HS-5 (cell line): ENCODE measurements around the gene PDLIM3.
"Not testable (repeated sequence)": the region's sequence is repeated elsewhere in the genome, so short reads cannot be mapped to it uniquely, and the experiment has no call there.

Experiments used
- DNase-seq: peaks from one replicate; pipeline ENCODE4 v3.0.0-alpha.2; 2012; ENCODE audit warnings: low read depth

PDLIM3 gene

DNA sequence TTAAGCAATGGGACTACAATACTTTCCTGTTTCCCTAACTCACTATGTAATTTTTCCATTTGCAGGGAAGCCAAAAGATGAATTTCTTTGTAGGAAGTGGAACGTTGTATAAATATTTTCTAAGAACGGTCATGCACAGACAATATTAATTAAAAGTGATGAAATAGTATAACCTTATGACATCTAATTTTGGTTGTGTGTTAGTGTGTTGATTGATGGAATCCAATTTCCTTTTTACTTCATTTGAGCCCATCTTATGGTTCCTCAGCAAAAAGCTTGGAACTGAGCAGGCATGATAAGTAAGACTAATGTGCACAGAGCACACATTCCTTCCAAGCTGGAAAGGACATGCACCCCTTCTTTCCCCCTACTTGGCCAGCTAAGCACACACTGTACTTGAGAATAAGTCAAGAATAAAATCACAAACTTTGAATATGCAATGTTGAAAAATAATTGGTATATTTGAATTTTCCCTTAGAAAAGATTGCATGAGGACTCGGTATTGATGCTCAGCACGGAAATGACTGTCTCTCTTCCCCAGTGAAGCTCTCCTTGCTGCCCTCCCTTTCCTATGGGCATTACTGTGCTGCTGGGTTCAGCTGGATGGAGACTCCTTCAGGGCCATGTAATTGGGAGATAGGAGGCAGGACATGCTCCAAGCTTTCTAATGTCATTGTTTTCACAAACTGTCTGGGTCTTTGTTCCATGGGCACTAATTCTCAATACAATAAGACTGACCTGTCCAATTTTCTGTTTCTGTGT, 19.2 kb upstream of the PDLIM3 start:
- no peak for DNase-seq

DNA sequence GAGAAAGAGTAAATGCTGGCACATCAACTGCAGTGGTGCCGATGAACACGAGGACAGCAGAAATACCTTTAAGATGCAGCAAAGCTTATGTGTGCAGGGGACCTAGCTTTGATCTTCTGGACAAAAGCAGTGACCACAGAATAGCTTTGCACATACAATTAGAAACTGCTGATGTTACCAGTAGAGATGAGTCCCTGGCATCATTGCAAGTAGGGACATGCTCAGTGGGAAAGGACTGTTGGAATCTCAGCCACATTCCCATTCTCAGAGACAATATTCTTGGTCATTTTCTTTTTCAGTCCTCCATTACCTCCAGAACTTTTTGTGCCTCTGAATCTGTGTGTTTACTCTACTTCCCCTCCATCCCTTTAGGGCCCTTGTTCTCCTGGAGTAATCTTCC, 16.9 kb upstream of the PDLIM3 start:
- no peak for DNase-seq

DNA sequence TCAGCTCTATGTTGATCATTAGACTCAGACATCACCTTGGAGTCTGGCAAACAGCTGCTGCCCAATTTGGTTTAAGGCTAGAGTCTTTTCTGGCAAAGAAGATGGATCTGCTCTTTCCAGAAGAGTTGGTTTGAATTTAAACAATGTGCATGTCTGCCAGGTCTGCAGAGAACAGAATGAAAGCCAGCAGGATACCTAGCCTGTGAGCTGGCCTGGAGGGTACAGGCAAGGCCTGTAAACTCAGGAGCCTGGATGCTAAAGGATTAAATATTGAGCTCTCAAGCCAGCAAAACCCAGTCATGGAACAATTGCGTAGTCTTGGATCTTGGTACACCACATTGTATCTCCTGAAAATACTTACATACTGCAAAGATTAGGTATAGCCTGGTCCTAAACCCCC, 15.6 kb upstream of the PDLIM3 start:
- no peak for DNase-seq

DNA sequence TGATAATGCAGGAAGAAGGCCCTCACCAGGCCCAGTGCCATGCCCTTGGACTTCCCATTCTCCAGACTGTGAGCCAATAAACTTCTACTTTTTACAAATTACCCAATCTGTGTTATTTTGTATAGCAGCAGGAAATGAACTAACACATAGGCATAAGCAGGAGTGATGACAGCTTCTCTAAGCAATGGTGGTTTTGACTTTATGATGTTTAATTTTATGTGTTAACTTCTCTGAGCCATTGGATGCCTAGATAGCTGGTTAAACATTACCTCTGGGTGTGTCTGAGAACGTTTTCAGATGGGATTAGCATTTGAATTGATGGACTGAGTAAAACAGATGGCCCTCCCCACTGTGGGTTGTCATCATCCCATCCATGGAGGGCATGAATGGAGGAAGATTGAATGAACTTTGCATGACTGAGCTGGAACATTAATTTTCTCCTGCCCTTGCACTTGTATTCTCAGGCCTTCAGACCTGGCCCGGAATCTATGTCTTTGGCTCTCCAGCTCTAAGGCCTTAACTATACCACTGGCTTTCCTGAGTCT, 13.9 kb upstream of the PDLIM3 start:
- no peak for DNase-seq

DNA sequence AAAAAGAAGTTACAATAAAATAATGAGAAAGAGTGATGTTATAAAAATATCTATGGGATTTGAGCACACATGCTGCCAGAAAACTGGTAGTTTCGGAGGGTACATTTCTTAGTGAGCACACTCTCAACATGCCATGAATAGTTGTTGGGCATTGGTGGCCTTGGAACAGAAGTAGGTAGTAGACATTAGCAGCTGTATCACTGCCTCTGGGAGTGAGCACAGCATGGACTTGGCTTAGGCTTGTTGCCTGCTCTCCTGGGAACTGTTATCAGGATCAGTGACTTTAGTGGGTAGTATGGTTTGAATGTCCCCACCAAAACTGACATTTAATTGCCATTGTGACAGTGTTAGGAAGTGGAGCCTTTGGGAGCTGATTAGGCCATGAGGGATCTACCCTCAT, 13.3 kb upstream of the PDLIM3 start:
- DNase-seq = no peak

DNA sequence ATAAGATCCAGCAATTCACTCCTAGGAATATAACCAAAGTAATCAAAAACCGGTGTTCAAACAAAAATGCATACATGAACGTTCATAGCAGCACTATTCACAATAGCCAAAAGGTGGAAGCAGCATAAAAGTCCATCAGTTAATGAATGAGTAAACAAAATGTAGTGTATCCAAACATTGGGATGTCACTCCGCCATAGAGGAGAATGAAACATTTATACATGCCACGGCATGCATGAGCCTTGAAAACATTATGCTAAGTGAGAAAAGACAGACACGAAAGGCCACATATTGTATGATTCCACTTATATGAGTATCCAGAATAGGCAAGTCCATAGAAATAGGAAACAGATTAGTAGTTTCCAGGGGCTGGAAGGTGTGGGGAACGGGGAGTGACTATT, 11.0 kb upstream of the PDLIM3 start:
- DNase-seq = no peak

DNA sequence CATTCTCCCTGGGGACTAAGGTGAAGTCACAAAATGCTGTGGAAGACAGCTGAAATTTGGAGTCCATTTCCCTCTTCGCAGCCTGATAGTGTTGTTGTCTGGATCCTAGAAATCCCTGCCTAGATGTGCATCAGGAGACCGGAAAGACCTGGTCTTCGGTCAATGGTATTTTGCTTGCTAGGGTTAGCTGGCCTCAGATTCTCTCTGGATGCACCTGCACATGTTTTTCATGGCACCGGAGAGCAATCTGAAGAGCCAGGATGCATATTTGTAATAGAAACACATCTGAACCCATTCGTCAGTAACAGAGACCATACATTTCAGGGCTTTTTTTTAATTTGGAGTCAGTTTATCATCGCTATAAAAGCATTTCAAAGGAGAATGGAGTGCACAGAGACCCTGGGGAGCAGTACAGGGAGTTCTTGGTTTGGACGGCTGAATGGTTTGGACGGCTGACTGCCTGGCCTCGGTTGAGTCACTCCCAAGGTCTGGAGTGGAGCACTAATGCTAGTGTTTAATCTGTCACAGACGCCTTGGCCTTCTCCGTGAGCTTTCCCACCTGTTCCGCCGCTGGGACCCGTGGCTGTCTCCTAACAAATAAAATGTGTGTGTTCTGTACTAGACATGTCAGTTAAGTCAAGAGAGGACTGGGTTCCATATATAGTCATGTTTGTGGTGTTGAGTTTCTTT, 7.5 kb upstream of the PDLIM3 start:
- no peak for DNase-seq

DNA sequence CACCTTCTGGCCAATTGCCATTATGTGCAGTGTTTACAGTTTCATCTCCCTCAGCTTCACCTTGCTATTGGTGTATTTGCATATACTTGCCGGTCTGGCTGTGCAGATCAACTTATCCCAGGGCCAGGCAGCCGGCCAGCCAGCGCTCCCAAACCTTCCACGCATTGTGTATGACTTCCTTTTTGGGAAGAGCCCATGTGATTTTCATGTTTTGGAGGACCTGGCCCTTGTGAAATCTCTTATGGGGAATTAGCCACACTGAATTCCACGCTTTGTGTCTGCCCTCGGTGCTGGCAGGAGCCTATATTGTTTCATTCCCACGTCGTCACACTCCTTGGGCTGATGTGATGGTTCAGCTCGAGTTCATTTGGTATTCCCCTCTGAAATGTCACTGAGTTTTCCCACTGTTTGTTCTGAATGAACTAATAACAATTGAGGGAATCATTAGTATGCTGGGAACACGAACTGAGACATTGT, 6.0 kb upstream of the PDLIM3 start:
- DNase-seq = no peak

DNA sequence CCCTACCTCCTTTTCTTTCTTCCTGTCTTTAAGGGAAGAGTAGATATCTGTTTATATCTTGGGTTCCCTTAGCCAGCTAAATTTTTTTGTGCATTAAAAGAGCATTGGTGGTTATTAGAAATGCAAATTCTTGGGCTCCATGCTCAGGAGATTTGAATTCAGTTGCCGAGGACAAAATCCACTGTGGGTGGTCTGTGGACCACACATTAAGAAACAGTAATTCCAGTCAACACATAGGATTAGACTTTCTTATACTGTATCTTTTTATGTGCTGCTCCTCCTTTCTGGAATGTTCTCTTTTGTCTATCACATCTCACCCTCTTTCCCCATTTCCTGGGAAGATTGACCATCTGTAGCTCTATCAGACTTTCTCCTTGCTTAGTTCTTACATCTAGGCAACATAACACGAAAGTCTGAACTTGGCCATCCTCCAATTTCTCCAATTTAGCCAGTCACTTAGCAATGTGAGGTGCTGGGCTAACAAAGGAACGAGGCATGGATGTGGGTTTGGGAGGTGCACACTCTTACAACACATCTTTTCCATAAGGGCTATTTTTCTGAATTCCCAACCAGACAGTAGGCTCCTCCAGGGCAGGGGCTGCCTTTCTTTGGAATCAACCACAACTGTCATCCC, 5.3 kb upstream of the PDLIM3 start:
- DNase-seq = no peak

DNA sequence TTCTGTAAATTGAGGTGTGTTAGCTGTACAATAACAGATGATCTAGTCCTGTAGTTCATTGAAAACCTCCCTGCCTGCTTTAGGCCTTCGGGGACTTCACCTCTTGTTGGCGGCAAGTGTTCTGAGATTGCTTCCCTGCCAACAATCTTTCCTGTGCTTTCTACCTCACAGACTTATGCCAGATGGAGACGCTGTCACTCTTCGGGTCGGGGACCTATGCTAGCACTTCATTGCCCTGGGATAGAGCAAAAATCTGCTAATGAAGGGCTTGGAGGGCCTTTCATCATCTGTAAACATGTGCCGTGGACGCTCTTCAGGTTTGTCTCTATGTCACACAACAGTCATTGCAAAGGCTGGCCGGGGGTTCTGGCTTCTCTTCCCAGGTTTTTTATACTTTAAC, 4.7 kb upstream of the PDLIM3 start:
- no peak for DNase-seq

DNA sequence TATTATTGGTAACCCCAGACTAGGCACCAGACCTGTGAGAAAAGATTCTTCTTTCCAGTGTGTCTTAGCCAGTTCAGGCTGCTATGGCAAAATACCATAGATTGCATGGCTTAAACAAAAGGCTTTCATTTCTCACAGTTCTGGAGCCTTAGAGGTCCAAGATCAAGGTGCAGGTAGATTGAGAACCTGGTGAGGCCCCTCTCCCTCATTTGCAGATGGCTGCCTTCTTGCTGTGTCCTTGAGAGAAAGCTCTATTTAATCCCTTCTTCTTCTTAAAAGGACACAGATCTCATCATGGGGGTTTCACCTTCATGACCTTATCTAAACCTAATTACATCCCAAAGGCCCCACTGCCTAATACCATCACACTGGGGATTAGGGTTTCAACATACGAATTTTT, 3.5 kb upstream of the PDLIM3 start:
- no peak for DNase-seq

DNA sequence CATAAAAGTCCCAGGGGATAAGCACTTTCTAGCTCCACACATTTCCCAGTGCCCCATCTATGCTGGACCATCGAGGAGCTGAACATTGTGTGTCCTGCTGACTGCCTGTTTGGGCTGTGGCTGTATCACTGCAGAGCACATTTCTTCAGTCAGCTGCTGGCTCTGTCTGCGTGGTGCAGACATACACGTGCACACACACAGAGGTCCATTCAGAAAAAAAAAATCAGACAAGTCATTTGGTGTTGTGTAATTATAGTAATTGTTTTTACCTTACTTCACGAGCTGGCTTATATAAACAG, 1.1 kb upstream of the PDLIM3 start:
- no peak for DNase-seq

DNA sequence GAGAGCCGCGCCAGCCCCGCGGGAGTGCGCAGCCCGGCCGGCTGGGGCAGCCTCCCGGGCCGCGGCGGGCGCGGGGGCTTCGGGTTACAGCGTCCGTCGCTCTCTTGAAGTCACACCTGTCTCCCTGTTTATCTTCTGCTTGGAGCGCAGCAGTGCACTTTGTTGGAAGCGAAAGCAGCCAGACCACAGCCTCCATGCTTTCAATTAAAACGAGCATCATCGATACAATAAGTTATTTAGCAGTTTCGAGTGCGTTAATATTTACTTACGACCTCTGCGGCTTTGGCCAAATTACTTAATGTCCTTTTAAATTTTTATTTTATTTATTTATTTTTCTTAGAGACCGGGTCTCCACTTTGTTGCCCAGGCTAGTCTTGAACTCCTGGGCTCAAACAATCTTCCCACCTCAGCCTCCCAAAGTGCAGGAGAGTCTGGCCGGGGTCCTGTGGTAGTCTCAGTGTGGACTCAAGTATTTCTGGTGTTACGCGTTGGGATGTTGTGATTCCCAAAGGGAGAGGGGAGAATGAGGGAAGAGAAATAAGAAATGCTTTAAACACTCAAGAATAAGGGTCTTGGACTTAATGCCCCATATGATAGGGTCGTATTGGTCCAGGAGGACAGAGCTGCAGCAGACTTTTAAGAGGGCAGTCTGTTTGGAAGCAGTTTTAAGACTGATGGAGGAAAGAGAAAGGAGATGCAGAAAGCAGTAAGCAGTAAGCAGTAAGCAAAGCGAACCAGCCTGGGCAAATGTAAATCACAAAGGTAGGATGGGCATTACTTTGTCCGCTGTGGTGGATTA, 504 bp upstream of the PDLIM3 start:
- DNase-seq = no peak

DNA sequence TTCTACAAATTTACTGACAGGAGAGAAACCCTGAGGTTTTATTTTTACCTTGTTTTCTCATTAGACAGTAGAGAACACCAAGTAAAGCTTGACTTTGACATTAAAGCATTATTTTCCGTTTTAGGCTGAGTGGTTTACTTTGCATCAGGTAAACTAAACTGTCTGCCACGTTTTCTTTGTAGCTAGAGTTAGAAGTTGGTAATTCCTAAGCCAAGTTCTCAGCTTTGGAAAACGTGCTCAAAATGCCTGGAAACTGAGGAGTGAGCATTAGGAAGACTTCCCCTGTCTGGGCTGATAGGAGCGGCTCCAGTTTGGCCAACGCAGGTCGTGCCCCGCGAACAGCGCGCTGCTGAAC, 819 bp downstream of the PDLIM3 start:
- no peak for DNase-seq

DNA sequence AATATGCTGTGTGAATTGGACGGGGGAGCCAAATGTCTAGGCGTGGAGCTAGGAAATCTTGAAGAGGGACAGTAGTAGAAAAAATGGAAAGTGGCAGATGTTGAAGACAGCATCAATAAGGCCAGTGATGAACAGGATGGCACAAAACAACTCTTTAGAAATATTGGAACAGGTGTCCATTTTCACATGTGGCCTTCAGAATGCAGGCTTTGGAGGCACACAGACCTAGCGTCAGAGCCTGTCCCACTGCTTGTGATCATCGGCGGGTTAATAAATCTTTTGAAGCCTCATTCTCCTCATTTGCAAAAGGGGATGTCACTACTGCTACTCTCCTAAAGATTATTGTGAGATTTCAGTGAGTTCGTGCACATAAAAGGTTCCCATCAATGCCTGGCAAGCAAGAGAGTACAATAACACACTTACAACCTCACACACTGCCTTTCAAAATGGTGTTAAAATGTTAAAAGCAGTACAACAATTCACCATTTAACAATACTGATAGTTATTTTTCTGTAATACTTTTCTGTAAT, 2.4 kb downstream of the PDLIM3 start:
- DNase-seq = no peak

DNA sequence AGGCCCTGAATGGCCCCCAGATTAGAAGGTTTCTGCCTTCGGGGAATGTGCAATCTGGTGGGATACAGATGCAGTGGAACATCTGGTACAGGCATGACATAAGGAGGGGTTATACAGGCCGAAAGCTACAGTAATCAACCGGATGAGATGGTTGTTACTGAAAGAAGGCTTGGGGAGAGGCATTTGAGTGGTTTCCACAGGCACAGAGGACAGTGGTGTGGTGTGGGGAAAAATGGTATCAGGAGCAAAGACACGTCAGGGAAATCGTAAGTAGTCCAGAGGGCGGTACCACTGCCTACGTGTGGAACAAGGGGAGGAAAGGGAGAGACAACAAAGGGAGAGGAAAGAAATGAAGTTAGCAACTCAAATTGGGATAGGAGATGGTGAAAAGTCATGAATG, 3.0 kb downstream of the PDLIM3 start:
- DNase-seq = no peak

DNA sequence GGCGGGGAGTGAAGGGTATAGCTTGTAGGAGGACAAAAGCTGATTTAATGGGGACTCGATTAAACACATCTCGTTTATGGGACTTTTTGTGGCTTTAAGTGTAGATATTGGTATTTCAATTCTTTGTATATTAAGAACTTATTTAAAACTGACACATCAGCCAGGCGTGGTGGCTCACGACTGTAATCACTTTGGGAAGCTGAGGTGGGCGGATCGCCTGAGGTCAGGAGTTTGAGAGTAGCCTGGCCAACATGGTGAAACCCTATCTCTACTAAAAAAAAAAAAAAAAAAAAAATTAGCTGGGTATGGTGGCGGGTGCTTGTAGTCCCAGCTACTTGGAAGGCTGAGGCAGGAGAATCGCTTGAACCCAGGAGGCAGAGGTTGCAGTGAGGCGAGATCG, 3.7 kb downstream of the PDLIM3 start:
- not testable (repeated sequence) for DNase-seq

DNA sequence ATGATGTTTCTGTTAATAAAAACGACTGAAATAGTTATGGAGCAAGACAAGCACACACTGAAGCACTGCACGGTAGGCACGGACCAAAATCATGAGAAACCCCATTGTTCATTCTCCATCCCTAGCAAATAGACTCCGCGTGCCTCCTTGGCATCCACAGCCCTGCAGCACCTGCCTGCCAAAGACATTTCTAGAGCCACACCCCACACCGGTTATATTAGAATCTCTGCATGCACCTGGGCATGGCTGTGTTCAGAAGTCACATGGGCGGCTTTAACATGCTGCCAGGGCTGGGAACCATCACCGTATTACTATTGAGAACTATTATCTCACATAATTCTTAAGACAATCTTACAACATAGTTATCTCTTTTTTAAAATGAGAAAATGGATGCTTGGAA, 5.9 kb downstream of the PDLIM3 start:
- no peak for DNase-seq

DNA sequence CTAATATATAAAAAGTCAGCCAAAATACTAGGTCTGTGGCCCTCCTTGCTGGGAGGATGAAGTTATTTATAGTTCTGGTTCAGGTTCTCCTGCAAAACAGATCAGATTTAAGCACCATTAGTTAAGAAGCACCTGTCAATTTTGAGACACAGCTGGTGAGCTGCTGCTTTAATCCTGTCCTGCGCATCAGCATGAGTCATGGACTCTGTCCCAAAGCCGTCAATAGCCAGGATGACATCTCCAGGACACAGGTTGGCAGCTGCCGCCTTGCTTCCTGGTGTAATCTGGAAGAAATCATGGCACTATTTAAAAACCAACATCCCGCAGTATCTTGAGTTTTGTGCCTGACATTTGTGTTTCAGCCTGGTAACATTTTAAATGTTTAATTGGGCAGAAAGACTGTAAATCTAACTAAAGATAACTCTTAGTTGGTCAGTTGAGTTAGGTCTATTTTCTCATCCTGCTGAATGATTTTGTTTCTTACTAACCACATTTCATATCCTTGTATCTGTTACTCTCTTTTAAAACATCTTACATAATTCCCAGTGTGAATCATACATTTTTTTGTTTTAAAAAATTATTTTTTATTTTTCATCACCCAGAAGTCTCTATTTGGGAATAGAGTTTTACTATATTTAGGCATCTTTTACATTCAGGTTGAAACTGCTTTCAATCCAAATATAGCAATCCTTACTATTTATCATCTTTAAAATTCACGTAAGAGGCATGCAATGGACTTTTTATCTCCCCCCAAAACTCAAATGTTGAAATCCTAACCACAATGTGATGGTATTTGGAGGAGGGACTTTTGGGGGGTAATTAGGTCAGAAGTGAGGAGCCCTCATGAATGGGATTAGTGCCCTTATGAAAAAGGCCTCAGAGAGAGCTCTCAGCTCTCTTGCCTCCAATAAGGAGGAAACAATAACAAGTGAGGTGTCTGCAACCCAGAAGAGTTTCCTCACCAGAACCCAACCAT, 10.1 kb downstream of the PDLIM3 start:
- no peak for DNase-seq

DNA sequence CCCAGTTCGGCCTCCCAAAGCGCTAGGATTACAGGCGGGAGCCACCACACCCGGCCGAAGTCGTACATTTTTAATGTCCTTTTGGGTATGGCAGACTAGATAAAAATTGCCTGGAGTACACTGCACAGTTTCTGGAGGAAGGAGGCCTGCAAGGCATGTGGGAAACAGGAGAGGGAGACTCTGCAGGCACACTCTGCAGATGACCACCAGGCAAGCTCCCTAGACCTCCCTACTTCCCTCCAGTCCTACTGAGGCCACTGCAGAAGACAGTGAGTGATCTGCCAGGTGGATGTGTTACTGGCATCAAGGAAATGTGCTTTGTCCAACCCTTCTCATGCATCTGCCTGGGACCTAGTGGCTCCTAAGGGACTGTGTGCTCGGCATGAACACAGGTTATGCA, 11.4 kb downstream of the PDLIM3 start:
- no peak for DNase-seq

DNA sequence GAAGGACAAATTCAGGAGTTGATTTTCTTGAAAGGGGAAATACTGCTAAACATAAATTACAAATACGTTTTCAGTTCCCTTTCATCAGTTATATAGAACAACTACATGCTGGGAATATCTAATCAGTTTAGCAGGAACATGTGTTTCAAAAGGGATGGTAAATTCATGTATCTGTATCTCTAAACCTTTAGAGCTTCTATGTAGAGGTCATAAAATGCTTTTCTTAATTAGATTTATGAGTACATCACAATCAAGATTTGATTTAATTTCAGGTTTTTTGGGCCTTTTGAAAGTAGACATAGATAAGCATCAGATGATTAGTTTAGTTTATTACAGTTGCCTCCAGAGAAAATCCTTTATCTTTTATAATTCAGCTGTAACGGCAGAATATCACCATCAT, 12.9 kb downstream of the PDLIM3 start:
- no peak for DNase-seq
